ENCODE measurements around the gene ELF1. TPM values are rescaled to one million over a fixed set of nuclear protein-coding genes. Genes with fewer than 3 reads are reported as not detected.
"Not testable (repeated sequence)": the region's sequence is repeated elsewhere in the genome, so short reads cannot be mapped to it uniquely, and the experiment has no call there.

Gene ELF1
- total and polyA plus RNA-seq, 9 donors, result 28.5 to 53.2 (median 47.7) TPM

DNA sequence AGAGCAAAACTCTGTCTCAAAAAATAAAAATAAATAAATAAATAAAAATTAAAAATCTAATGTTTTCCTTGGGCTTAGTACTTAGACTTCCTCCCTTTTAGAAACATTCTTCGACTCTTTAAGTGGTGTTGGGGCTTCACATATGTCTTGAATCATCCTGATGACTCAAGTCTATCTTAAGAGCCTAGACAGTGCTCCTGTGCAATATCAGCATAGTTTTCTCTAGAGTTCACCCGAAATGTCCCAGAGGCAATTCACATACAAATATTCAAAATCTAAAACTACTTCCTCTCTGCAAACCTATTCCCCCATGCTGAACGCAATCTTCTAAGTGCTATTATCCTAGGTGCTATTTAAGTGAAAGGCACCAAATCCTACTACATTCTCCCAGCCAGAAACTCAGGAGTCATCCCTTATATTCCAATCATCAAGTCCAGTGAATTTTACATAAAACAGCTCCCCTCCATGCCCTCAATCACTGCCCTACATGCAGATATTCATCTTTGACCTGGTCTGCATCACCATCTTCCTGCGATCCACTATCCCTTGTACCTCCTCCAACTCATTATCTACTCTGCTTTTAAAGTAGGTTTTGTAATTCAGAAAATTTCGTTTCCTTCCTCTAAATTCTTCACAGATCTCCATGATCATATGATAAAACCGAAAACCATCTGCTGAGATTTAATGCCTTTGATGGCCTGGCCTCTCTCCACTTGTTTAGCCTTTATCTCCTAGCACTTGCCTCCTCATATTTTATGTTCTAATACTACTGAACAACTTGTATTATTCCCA, 102.7 kb downstream of the ELF1 start:
- Histone ChIP-seq H3K36me3 (no peaks in the 10 kb centered on the region), H3K4me1 (ENCODE audit: insufficient read depth) (no peaks in the 10 kb centered on the region), H3K4me3 (no peak overlapping the region), H3K27me3 (no peaks in the 10 kb centered on the region), H3K9me3 (no peaks in the 10 kb centered on the region), H3K27ac (no peak overlapping the region)
- intact Hi-C loops (cut with DNase I), result no loop called here
- 83 to 90% (median 89%) methylated on average over 6 of the region's 6 CpGs for WGBS, 3 donors
- DNase-seq, result no peak
- no peak for TF ChIP-seq EP300 (IDR thresholded peaks at IDR 0.05)
- TF ChIP-seq, protein P1, sequence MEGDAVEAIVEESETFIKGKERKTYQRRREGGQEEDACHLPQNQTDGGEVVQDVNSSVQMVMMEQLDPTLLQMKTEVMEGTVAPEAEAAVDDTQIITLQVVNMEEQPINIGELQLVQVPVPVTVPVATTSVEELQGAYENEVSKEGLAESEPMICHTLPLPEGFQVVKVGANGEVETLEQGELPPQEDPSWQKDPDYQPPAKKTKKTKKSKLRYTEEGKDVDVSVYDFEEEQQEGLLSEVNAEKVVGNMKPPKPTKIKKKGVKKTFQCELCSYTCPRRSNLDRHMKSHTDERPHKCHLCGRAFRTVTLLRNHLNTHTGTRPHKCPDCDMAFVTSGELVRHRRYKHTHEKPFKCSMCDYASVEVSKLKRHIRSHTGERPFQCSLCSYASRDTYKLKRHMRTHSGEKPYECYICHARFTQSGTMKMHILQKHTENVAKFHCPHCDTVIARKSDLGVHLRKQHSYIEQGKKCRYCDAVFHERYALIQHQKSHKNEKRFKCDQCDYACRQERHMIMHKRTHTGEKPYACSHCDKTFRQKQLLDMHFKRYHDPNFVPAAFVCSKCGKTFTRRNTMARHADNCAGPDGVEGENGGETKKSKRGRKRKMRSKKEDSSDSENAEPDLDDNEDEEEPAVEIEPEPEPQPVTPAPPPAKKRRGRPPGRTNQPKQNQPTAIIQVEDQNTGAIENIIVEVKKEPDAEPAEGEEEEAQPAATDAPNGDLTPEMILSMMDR (IDR thresholded peaks at IDR 0.05), result no peak
- TF ChIP-seq POLR2A (IDR thresholded peaks at IDR 0.05), result no peak

DNA sequence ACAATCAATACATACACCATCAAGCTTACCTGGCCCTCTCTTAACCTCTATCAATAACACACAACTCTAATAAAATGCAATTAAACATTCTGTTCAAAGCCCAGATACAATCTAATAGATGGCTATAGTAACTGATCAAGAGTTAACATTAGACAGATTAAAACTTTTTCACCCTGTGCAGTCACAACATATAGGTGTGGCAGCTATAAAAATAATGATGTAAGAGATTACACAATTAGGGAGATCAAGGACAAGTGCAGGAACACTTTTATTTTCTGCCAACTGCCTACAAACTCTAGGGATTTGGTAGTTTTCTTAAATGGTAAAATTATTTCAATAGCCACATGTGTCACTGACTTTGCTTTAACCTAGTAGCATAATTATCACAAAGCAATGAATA, 104.3 kb downstream of the ELF1 start:
- intact Hi-C loops (cut with DNase I); H3K36me3 ChIP-seq; DNase-seq; H3K27ac ChIP-seq; H3K4me3 ChIP-seq; H3K9me3 ChIP-seq; H3K4me1 ChIP-seq (ENCODE audit: insufficient read depth); H3K27me3 ChIP-seq: not testable (repeated sequence)

DNA sequence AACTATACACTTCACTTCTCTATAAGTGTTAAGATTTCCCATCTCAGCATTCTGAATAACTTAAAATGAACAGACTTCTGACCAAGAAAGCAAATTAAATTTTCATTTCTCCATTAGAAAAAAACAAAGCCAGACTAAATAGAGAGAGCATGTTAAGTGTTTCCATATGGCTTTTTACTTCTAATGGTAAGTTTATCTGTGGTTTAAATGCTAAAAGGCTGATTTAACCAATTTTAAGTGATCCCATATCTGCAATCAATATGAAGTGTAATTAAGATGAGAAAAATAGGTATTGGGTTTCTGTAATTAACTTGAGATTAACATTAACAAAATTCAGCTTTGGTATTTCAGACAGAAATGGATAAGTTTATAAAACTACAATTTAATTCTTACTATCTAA, 107.8 kb downstream of the ELF1 start:
- no peak for DNase-seq
- no peaks in the 10 kb centered on the region for H3K9me3 ChIP-seq
- intact Hi-C loops (cut with DNase I), result no loop called here
- no peak overlapping the region for H3K27ac ChIP-seq
- no peaks in the 10 kb centered on the region for H3K36me3 ChIP-seq
- no peak overlapping the region for H3K4me3 ChIP-seq
- no peaks in the 10 kb centered on the region for H3K4me1 ChIP-seq (ENCODE audit: insufficient read depth)
- TF ChIP-seq, protein P1 (IDR thresholded peaks at IDR 0.05), result no peak
- TF ChIP-seq EP300 (IDR thresholded peaks at IDR 0.05) (no peak), POLR2A (IDR thresholded peaks at IDR 0.05) (no peak)
- no peaks in the 10 kb centered on the region for H3K27me3 ChIP-seq

DNA sequence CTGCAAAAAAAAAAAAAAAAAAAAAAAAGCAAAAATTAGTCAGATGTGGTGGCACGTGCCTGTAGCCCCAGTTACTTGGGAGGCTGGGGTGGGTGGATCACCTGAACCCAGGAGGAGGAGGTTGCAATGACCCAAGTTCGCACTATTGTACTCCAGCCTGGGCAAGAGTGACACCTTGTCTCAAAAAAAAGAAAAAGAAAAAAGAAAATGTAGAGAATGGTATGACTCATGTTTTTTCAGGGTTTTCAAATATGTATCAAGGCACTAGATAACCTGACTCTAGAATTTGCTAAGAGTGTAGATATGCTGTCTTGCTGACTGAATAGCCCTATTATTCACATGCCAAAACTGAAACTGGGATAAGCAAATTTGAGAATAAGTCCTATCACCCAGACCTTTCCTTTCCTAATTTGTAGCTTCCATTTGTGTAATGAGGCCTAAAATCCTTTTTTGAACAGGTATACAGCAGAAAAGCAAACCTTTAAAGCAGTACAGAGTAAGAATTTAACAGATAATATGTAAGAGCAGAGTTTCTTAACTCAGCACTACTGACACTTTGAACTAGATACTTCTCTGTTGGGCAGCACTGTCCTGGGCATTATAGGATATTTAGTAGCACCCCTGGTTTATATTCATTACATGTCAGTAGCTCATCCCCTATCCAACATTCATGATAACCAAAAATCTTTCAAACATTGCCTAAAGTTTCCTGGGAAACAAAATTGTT, 108.6 kb downstream of the ELF1 start:
- no peaks in the 10 kb centered on the region for H3K4me1 ChIP-seq (ENCODE audit: insufficient read depth)
- H3K27me3 ChIP-seq, result no peaks in the 10 kb centered on the region
- H3K36me3 ChIP-seq, result no peaks in the 10 kb centered on the region
- TF ChIP-seq POLR2A (IDR thresholded peaks at IDR 0.05), result no peak
- TF ChIP-seq, protein P1 (IDR thresholded peaks at IDR 0.05), result no peak
- no peak for TF ChIP-seq EP300 (IDR thresholded peaks at IDR 0.05)
- no peak overlapping the region for H3K27ac ChIP-seq
- H3K4me3 ChIP-seq, result no peak overlapping the region
- DNase-seq, result no peak
- intact Hi-C loops (cut with DNase I), result no loop called here
- 90 to 95% (median 92%) methylated on average over 2 of the region's 2 CpGs for WGBS, 3 donors
- no peaks in the 10 kb centered on the region for H3K9me3 ChIP-seq

DNA sequence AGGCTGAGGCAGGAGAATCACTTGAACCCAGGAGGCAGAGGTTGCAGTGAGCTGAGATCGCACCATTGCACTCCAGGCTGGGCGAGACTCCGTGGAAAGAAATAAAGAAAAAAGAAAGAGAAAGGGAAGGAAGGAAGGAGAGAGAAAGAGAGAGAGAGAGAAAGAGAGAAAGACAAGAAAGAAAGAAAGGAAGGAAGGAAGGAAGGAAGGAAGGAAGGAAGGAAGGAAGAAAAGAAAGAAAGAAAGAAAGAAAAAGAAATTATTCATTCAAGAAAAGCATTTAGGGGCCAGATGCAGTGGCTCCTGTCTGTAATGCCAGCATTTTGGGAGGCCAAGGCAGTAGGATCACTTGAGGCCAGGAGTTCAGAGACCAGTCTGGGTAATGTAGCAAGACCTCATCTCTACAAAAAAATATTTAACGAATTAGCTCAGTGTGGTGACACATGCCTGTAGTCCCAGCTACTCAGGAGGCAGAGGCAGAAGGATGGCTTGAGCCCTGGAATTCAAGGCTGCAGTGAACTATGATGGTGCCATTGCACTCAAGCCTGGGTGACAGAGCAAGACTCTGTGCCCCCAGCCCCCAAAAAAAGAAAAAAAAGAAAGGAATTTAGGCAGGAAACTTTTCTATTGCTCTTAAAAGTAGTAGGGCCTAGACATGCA, 109.4 kb downstream of the ELF1 start:
- H3K36me3 ChIP-seq; H3K27ac ChIP-seq; DNase-seq; H3K9me3 ChIP-seq; H3K27me3 ChIP-seq; intact Hi-C loops (cut with DNase I); H3K4me3 ChIP-seq; H3K4me1 ChIP-seq (ENCODE audit: insufficient read depth): not testable (repeated sequence)
- WGBS, 3 donors, result 98% methylated on average over 4 of the region's 4 CpGs

Data from ovary (tissue), 9 donors.